Stimulated activated CD4-positive, alpha-beta T cell treated with anti-CD3 and anti-CD28 coated beads, Interleukin-1b, Interleukin-23, amount 100 ng/mL, for 1 hour (primary cell): ENCODE results near the gene CXCR5.

Experiments used
- DNase-seq, 2 donors: peaks; one replicate each; pipeline ENCODE4 v3.0.0-alpha.2; 2020; ENCODE audit warnings: low read depth in 2 of 2

The CXCR5 gene

DNA sequence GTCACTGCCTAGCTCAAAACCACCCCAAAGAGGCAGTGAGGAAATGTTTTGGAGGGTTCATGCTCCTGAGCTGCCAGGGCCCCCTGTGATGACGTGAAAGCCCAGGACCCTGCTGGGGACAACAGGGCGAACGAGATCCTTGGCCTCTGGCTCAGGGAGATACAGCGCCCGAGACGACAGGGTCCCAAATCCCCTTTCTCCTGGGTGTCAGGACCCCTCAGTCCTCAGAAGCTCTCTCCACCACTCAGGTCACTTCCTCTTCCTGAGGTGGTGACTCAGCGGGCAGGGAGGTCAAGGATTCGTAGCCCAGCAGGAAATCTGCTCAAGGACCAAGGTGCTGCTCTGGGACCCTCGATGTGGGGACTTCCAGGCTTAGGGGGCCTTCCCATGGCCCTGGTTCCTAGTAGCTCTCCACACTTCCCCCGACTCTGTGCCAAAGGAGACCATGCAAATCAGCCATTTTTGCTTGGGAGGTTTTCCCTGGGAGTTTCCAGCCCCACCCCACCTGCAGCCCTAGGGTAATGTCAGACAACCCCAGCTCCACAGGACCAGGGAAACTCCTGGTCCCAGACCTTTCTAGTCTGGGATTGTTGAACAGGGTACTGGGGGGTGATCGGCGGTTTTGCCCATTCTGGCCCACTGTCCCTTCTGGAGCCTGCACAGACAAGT, 29.2 kb downstream of the CXCR5 start:
- DNase-seq, result no peak

DNA sequence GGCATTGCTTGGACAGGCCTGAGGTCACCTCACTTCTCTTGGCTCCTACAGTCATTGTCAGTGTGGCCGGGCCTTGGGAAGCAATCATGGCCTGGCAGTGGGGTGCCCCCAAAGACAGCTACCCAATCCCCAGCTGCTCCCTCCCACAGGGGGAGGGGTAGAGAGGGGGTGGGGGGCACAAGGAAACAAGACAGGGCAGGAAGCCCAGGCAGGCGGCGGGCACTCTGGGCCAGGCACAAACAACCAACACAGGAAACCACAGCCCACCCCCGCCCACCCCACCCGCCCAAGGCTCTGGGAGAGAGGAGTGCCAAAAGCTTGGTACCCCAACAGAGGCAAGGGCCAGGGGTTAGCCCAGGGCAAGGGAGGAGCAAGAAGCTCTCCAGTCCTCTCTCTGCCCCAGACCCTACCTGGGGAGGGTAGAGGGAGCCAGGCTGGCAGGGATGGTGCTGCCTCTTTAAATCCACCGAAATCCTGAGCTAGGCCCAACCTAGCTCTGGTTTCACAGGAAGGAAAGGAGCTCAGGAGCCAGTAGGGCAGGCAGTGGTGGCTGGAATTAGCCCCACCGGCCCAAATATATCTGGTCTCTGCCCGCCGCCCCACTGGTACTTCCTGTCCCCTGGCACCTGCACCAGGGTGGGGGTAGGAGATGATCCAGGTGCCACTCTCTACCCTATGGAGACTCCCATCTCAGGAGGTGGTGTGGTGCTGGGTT, 29.9 kb downstream of the CXCR5 start:
- DNase-seq, result no peak

DNA sequence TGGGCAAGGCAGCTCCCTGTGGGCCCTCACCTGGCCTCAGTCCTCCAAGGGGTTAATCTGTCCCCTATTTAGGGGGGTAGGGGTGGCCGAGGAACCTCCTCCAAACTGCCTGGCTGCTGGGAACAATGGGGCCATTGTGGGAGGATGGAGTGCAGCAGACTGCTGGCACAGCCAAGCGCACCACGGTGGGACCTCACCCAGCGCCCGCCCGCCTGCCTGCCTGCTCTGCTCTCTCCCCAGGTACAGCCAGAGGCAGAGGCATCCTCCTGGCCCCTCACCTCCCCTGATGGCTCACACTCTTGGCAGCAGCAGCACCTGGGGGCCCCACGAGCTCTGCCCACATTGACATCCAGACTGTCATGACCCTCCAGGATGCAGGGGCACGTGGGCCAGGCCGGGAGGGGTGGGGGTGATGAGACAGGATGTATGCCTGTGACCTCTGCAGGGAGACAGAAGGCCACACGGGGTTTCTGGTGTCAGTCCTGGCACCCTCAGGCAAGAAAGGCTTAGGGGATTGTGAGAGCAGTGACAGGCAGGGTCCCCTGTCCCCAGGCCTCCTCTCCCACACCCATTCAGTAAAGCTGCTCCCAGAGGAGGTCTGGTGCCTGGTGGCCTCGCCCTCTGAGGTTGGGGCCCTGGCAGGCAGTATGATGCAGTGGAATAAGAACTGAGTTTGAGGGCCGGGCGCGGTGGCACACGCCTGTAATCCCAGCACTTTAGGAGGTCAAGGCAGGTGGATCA, 30.7 kb downstream of the CXCR5 start:
- DNase-seq, result no peak

DNA sequence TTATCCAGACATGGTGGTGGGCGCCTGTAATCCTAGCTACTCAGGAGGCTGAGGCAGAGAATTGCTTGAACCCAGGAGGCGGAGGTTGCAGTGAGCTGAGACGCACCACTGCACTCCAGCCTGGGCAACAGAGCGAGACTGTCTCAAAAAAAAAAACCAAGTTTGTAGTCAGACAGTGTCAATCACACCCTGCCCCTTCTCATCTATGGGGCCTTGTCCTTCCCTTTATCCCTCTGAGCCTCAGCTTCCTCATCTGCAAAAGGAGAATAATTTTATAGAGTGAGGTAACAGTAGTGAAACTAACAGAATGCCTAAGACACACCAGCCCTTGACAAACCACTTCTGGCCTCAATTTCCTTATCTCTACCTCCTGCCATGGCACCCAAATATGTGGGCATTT, 31.3 kb downstream of the CXCR5 start:
- no peak for DNase-seq

DNA sequence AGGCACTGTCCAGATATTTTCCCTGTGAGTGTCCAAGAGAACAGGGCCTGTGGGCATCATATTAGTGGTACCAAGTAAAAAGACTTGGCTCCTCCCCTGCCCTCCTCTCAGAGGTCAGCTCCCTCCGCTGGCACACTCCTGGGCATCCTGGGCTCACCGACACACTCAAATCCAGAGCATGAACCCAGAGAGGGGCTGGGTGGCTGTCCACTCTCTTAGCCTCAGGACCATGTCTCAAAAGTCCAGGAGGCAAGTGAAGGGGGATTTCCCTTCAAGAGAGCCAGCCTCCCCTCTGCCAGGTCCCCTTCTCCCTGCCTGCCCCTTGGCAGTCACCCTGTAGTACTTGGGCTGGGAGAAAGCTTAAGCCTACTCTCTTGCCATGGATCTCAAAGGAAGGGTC, 31.7 kb downstream of the CXCR5 start:
- no peak for DNase-seq

DNA sequence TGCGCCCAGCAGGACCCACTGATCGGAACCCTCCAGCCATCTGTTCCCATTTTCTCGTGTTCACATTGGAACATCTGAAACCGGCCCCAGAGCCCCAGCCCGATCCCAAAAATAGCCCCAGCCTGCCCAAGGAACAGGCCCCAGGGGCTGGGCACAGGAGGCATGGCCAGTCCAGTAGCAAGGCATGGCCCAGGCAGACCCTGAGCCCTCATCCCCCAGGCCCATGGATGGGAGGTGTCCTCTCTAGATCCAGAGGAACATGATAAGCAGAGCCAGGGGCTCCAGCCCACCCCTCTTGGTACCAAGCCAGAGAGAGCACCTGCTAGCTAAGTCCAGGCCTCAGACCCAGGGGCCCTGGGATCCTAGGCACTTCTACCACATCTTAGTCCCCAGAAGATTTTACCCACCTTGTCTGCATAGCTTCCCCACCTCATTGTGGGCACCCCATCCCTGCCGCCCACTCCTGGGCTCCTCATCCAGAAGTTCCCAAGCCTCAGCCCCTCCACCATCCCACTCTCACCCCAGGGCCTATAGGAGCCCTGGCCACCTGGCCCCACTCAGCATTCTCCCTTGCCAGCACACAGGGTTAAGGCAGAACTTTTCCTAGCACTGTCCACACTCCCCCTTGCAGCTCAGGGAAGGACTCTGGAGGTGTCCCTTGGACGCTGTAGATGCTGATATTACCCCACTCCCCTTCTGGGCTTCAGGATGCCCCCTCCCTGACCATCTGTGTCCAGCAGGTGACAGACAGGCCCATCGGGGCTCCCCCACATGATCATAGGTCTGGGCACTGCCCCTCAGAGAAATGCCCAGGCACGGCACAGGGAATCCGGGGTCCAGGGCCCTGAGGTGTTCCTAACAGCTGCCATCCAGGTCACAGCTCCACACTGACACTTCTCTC, 32.5 kb downstream of the CXCR5 start:
- DNase-seq, result no peak

DNA sequence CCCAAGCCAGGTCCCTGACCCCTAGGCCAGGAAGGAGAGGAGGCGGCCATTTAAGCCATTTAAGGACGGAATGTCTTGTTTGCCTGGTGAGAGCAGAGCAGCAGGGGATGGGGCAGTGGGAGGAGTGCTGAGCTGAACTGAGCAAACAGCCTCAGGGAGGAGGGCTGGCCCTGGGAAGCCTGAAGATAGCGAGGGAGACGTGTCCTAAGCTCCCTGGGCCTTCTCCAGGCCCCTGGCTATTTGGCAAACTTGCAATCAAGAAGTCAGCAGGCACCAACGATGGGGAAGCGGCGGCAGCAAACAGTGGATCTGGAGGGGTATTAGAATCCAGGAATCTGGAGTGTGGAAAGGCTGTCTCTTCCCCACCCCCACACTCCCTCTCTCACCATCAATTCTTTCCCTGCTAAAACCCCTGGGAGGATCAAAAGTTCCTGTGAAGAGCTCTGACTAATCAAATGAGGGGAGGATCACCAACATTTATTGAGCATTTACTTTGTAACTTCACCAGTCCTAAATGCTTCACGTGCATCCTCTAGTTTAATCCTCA, 33.2 kb downstream of the CXCR5 start:
- DNase-seq, result no peak

DNA sequence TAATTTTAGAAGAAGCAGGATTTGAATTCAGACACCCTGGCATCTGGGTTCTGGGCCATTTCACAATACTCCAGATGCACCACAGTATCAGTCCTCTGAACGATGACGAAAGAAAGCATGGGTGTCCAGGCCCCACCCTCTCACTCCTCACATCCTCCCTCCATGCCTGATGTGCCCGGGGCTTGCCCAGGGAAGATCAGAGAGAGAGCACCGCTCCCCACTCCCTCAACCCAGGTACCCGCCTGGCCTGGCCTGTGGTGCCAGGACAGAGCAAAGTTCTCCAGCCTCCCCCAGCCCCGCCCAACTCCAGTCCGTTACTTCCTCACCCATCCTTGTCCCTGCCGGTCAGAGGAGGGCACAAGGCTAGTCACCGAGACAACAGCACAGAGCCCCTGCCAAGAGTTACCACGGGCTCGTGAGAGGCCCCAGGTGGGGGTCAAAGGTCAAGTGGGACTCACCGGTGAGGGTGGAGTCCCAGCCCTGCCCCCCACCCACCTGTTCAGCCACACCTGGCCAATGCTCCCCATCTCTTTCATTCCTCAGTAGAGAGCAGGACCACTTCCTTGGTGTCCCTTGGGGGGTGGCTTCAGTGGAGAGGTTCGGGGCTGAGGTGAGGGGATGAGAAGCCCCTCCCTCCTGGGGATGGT, 33.9 kb downstream of the CXCR5 start:
- no peak for DNase-seq

DNA sequence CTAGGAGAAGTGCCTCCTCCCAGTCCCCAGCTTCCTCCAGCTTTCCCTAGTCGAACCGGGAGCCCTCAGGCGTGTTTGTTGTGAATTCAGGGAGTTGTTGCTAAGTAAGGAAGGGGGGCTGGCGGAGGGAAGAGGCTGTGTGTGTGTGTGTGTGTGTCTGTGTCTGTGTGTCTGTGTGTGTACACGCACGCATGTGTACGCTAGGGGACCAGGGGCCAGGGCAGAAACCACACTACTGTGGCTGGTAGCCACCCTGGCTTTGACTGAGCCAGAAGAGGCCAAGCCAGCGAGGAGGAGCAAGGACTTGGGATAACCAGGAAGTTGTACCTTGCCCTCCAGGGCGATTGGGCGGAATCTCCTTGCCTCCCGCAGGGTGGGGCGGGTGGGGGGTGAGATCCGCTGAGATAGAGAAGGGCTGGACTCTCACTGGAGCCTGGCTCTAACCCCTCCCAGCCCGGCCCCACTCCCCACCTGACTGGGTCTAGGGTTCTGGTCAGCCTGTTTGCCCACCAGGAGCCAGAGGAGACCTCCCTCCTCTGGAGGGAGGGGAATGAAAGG, 34.5 kb downstream of the CXCR5 start:
- DNase-seq, result no peak

DNA sequence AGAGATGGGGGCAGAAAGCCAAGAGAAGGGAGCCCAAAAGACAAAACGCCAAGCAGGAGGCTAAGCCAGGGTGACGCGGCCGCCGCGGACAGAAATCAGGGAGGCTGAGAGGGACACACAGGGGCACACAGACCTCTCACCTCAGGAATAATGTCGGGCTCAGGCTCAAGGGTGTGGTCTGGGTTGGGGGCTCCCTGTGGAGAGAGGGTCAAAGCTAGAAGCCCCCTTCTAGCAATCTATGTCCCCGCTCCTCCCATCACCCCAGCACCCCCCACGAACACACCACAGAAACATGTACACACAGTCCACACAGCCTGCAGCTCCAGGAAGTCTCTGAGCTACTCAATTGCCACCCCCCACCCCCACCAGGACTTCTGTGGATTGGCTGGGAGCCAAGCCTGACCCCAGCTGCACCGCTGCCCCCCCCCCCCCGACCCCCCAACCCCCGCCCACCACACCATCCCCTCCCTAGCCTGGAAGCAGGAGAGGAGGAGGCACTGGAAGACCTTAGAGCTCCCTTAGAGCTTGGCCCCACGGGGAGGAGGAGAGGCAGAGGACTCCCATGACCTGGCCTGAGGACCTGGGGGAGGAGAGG, 35.1 kb downstream of the CXCR5 start:
- DNase-seq, result no peak

DNA sequence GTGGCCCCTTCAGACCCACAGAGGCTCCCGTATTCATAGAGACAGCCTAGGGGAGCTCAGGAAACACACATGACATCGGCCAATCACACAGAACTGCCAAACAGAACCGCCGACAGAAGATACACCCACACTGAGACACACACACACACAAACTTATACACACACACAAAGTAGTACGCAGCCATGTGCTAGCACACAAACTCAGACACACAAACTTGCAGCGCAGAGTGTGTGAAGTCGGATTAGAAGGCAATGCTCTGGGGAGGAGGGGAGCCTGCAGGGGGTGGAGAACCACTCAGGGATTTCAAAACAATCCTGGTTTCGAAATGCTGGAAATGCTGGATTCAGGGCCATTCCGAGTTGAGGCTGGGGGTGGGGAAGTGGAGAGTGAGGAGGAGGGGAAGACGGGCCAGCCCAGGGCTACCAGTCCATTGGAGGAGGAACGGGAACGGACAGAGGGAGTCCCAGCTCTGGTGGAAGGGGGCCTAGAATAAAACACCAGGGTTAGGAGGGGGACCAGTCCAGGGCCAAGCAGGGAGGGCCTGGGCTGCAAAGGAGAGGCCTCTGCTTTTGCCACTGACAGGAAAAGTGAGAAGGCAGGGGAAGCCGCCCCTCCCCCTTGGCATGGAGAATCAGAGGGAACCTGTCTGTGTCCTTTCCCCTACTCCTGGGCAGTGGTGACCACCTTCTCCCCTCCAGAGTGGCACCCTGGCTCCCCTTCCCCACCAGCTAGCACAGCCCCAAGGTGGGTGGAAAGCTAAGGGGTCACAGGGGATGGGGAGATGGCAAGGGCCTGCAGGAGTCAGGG, 37.6 kb downstream of the CXCR5 start:
- no peak for DNase-seq

DNA sequence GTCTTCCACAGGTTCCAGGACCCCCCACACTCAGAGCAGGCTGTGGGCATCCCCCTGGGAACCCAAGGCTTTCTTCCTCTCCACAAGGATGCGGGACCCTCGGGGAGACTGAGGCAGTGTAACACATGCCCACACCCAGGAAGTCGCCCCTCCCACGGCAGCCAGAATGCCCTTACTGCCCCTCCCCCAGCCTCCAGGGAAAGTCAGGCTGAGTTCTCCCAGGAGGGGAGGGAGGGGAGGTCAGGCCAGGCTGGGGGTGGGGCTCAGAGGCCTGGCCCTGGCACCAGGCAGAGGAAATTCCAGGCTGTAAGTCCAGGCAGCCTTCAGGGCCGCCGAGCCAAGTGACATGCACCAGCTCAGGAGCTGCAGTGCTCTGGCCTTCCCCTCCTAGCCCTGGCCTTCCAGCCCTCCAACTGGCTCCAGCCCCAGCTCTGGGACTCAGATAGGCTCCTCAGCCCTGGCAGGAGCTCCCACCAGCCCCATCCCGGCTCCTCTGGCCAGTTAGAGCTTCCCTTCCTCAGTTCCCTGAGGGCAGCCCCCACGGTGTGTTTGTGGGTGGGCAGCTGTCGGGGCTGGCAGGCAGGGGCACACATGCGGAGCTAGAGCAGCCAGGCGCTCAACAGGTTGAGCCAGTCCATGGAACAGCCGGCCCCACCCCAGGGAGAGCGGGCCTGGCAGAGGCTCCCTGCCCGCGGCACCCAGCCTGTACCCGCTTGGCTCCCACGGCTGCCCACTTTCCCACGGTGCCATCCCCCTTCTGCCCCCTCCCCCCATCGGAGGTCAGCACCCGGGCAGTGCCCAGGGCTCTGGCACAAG, 38.4 kb downstream of the CXCR5 start:
- no peak for DNase-seq

DNA sequence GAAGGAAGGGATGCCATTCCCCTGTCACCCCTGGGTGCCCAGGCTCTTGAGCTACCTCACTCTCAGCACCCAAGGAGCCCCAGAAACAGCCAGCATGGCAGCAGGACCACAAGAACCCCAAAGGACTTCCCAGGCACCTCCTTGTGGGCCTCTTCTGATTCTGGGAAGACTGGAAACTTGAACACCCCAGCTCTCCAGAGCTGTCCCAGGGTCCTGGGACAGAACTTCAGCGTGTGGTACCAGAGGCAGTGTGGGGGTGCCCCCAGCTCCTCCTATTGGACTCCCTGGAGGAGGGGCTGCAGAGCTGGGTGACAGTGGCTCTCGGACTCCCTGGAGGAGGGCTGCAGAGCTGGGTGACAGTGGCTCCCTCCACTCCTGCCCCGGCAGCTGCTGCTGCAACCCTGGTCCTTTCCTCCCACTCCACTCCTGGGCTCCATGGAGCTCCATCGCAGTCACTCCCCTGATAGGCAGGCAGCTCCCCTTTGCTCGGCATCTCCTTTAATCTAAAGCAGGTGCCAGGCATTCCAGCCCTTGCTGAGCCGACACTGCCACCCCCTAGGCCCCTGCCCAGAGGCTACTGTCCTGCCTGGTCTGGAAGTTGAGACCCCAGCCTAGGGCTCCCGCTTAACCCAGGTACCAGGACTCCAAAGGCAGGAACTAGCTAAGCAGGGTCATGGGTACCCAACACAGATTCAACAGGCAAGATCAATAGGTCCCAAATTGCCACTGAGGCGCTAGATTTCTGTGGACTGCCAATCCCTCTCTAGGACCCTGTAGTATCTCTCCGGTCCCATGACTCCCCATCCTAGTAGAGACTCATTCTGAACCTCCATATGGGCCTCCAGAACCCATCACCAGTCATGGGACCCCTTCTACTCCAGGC, 39.3 kb downstream of the CXCR5 start:
- no peak for DNase-seq

DNA sequence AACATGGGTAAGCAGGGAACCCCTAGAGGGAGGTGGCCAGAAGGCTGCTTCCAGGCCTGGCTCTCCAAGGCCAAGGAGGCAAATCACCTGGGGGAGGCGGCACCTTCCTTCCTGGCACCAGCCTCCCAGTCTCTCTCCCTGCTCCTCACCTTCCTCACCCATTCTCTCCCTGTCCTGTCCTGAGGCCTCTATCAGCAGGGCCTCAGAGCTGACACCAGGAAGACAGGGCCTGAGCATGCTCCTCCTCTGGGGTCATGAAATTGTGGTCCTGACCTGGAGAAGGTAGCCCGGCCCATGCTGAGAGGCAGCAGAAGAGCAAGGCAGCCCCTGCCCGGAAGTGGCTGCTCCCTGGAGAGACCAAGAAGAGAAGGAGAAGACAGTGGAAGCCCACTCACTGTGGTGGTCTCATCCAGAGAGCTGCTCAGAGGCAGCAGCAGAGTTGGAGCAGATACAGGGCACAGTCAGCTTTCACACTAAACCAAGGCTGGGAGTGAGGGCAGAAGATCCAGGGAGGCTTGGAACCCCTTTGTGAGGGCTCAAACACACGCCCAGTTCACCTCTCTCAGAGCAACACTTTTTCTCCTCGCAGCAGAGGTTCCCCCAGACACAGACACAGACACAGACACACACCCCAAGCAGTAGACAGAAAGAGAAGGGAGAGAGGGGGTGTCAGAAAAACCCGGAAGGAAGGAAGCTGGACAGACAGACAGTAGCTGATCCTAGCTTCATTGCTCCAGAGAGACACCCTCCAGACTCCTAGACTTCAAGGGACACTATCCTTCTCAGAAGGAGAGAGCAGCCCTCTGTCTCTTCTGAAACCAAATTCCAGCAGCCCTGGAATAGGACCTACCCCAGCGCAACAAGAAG, 40.3 kb downstream of the CXCR5 start:
- DNase-seq, result no peak

DNA sequence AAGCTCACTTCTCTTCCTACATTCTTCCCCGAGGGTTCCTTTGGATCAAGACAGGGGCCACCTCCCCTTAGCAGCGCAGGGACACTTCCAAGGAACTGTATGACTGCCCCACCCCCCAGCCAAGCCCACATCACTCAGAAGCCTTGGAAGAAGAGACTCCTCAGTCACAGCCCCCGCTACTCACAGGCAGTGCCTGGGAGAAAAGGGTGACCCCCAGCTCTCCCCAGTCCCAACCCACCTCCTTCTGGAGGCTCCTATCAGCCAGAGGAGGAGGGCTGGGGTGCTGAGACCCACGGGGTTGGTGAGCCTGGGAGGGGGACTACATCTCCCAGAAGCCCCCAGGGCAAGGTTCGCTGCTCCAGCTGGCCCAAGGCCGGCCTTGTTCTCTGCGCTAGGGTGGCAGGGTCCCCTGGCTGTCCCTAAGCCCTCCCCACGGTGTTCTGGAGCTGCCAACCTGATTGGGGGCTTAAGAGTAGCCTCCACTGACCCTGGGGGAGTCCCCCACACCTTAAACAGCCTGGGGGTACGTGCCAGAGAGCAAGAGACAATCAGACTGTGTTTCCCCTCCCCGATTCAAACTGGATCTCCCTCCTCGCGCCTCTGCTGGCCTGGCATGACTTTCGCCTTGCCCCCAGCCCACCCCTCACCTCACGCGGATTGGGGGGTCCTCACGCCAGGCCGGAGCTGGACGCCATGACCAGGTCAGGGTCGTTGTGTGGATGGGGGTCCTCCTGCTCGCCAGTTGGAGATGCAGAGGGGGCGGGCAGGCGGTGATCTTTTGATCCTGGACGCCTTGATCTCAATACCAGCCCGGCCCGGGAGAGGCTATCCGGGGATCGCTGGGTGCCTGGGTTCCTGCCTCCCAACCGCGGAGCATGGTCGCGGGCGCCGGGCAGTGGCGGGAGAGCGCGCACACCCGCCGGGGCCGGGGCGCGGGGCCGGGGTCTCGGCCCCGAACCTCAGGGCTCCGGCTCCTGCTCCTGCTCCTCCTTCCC, 41.2 kb downstream of the CXCR5 start:
- DNase-seq, result no peak
